ENCODE results near the gene MOV10L1. TPM values are rescaled to one million over a fixed set of nuclear protein-coding genes. Genes with fewer than 3 reads are reported as not detected.

MOV10L1 gene
- total and polyA plus RNA-seq, 2 donors (not counting 1 experiment from before 2014, with no cell fraction given), result 0.03 to 0.83 TPM

GRCh38 chr22:50199829-50200460 is 110.1 kb downstream of the MOV10L1 start:
- peaks cover 2% of the 10 kb centered on the region for H3K4me1 ChIP-seq (ENCODE audit: control insufficient read depth, extremely low read depth, insufficient read depth, low read length)
- no peak for TF ChIP-seq CTCF (conservative IDR thresholded peaks at IDR 0.05 in 1 of 2, IDR thresholded peaks at IDR 0.05 in 1 of 2; ENCODE audit: low read depth in 1 of 2, low read length in 2 of 2)
- TF ChIP-seq EZH2 (IDR thresholded peaks at IDR 0.05; ENCODE audit: low read length, missing control alignments), result no peak
- no peaks in the 10 kb centered on the region for H4K20me1 ChIP-seq (ENCODE audit: control insufficient read depth, extremely low read depth, insufficient read depth, low read length)
- H3K9ac ChIP-seq (ENCODE audit: insufficient read depth, low read length), result peak overlapping the region; percentile 75
- peak in 1 of 2 donors; percentile 14 for DNase-seq (ENCODE audit: low read depth in 2 of 2)
- peak overlapping the region; percentile 82 for H3K4me2 ChIP-seq (ENCODE audit: extremely low read depth, insufficient read depth, low read length)
- H3K4me3 ChIP-seq (replicated peaks in 1 of 4; ENCODE audit: control extremely low read depth in 1 of 4, insufficient read depth in 1 of 4, low read depth in 3 of 4, low read length in 4 of 4), result peak overlapping the region; percentile 29 to 70 (median 66)
- H3K27ac ChIP-seq (ENCODE audit: insufficient read depth, low read length), result peak overlapping the region; percentile 58
- peaks cover 16% of the 10 kb centered on the region for H3K79me2 ChIP-seq (ENCODE audit: control insufficient read depth, insufficient read depth, low read length)
- no peaks in the 10 kb centered on the region for H3K9me3 ChIP-seq (ENCODE audit: control insufficient read depth, insufficient read depth, low read depth, low read length)
- H3K36me3 ChIP-seq (ENCODE audit: control insufficient read depth, insufficient read depth, low read length), result peaks cover 18% of the 10 kb centered on the region
- no peak overlapping the region for H2AFZ ChIP-seq (ENCODE audit: low read length)
- H3K27me3 ChIP-seq (ENCODE audit: control insufficient read depth, insufficient read depth, low read length), result no peaks in the 10 kb centered on the region

GRCh38 chr22:50200461-50201190 is 110.8 kb downstream of the MOV10L1 start, which contains the start of gene SELENOO:
Gene SELENOO, plus strand, starts transcription at chr22:50201011. Its CDS starts 26 bp downstream, at chr22:50201037.
- Histone ChIP-seq H4K20me1 (ENCODE audit: control insufficient read depth, extremely low read depth, insufficient read depth, low read length) (no peaks in the 10 kb centered on the region), H3K4me2 (ENCODE audit: extremely low read depth, insufficient read depth, low read length) (peak within 1 kb of the TSS; percentile 98), H3K79me2 (ENCODE audit: control insufficient read depth, insufficient read depth, low read length) (peaks cover 16% of the 10 kb centered on the region), H3K9me3 (ENCODE audit: control insufficient read depth, insufficient read depth, low read depth, low read length) (no peaks in the 10 kb centered on the region), H3K27ac (ENCODE audit: insufficient read depth, low read length) (peak within 1 kb of the TSS; percentile 58), H3K27me3 (ENCODE audit: control insufficient read depth, insufficient read depth, low read length) (no peaks in the 10 kb centered on the region), H2AFZ (ENCODE audit: low read length) (peak within 1 kb of the TSS; percentile 49), H3K4me1 (ENCODE audit: control insufficient read depth, extremely low read depth, insufficient read depth, low read length) (peaks cover 2% of the 10 kb centered on the region), H3K4me3 (replicated peaks in 1 of 4; ENCODE audit: control extremely low read depth in 1 of 4, insufficient read depth in 1 of 4, low read depth in 3 of 4, low read length in 4 of 4) (peak within 1 kb of the TSS; percentile 63 to 86 (median 72)), H3K36me3 (ENCODE audit: control insufficient read depth, insufficient read depth, low read length) (peaks cover 18% of the 10 kb centered on the region), H3K9ac (ENCODE audit: insufficient read depth, low read length) (peak within 1 kb of the TSS; percentile 75)
- peak; percentile 80 to 84 for DNase-seq (ENCODE audit: low read depth in 2 of 2)
- TF ChIP-seq CTCF (conservative IDR thresholded peaks at IDR 0.05 in 1 of 2, IDR thresholded peaks at IDR 0.05 in 1 of 2; ENCODE audit: low read depth in 1 of 2, low read length in 2 of 2), result no peak
- no peak for TF ChIP-seq EZH2 (IDR thresholded peaks at IDR 0.05; ENCODE audit: low read length, missing control alignments)

All from fibroblast of lung (primary cell).